HEK293 (cell line): ENCODE measurements around the gene ZC3H18.

Experiments used
- ATF2 ChIP-seq: fragments of 450-650 bp; formaldehyde crosslinking; IDR thresholded peaks from 2 replicates; pipeline ENCODE4 v1.5.1; 2016; ENCODE audit warnings: missing biosample characterization, missing genetic modification characterization, low read depth
- BCL6B ChIP-seq: fragments of 450-650 bp; formaldehyde crosslinking; IDR thresholded peaks from 2 replicates; pipeline ENCODE4 v1.5.1; 2017; ENCODE audit warnings: missing biosample characterization, missing genetic modification characterization
- CTCF ChIP-seq: fragments of 450-650 bp; formaldehyde crosslinking; IDR thresholded peaks from 2 replicates; pipeline ENCODE4 v1.5.1; 2016; ENCODE audit warnings: missing biosample characterization, missing genetic modification characterization
- KLF16 ChIP-seq: fragments of 450-650 bp; formaldehyde crosslinking; IDR thresholded peaks from 2 replicates; pipeline ENCODE4 v1.5.1; 2017; ENCODE audit warnings: missing biosample characterization, missing genetic modification characterization
- KLF8 ChIP-seq: fragments of 450-650 bp; formaldehyde crosslinking; IDR thresholded peaks from 2 replicates; pipeline ENCODE4 v1.5.1; 2016; ENCODE audit warnings: missing biosample characterization, missing genetic modification characterization
- SALL2 ChIP-seq: fragments of 450-650 bp; formaldehyde crosslinking; IDR thresholded peaks from 2 replicates; pipeline ENCODE4 v1.5.0; 2017; ENCODE audit warnings: missing biosample characterization, mild to moderate bottlenecking, missing genetic modification characterization, borderline replicate concordance
- TCF7L2 ChIP-seq: IDR thresholded peaks from 2 replicates; pipeline ENCODE4 v1.6.1; 2011; ENCODE audit warnings: low read depth, mild to moderate bottlenecking, inconsistent platforms, low read length, moderate library complexity, borderline replicate concordance
- YY2 ChIP-seq: fragments of 450-650 bp; formaldehyde crosslinking; IDR thresholded peaks from 2 replicates; pipeline ENCODE4 v1.5.1; 2016; ENCODE audit warnings: missing biosample characterization, missing genetic modification characterization
- ZBTB21 ChIP-seq: fragments of 450-650 bp; formaldehyde crosslinking; IDR thresholded peaks from 2 replicates; pipeline ENCODE4 v1.5.1; 2017; ENCODE audit warnings: missing biosample characterization, missing genetic modification characterization
- ZBTB8A ChIP-seq: fragments of 450-650 bp; formaldehyde crosslinking; IDR thresholded peaks from 2 replicates; pipeline ENCODE4 v1.5.1; 2016; ENCODE audit warnings: missing biosample characterization, missing genetic modification characterization
- ZFP69B ChIP-seq: fragments of 450-650 bp; formaldehyde crosslinking; IDR thresholded peaks from 2 replicates; pipeline ENCODE4 v1.5.1; 2016; ENCODE audit warnings: missing biosample characterization, missing genetic modification characterization
- ZNF157 ChIP-seq: fragments of 450-650 bp; formaldehyde crosslinking; IDR thresholded peaks from 2 replicates; pipeline ENCODE4 v1.5.1; 2016; ENCODE audit warnings: missing biosample characterization, missing genetic modification characterization
- ZNF488 ChIP-seq: fragments of 450-650 bp; formaldehyde crosslinking; IDR thresholded peaks from 2 replicates; pipeline ENCODE4 v1.5.1; 2016; ENCODE audit warnings: missing biosample characterization, missing genetic modification characterization
- ZNF639 ChIP-seq: fragments of 450-650 bp; formaldehyde crosslinking; IDR thresholded peaks from 2 replicates; pipeline ENCODE4 v1.5.1; 2016; ENCODE audit warnings: missing biosample characterization, missing genetic modification characterization
- ZNF654 ChIP-seq: fragments of 450-650 bp; formaldehyde crosslinking; IDR thresholded peaks from 2 replicates; pipeline ENCODE4 v1.5.1; 2016; ENCODE audit warnings: low read depth, missing biosample characterization, missing genetic modification characterization
- ZNF692 ChIP-seq: fragments of 450-650 bp; formaldehyde crosslinking; IDR thresholded peaks from 2 replicates; pipeline ENCODE4 v1.5.1; 2016; ENCODE audit warnings: missing biosample characterization, missing genetic modification characterization
- ZNF701 ChIP-seq: fragments of 450-650 bp; formaldehyde crosslinking; IDR thresholded peaks from 2 replicates; pipeline ENCODE4 v1.5.1; 2016; ENCODE audit warnings: missing biosample characterization, missing genetic modification characterization
- ZNF747 ChIP-seq: fragments of 450-650 bp; formaldehyde crosslinking; IDR thresholded peaks from 2 replicates; pipeline ENCODE4 v1.5.1; 2016; ENCODE audit warnings: missing biosample characterization, missing genetic modification characterization
- ZNF837 ChIP-seq: fragments of 450-650 bp; formaldehyde crosslinking; IDR thresholded peaks from 2 replicates; pipeline ENCODE4 v1.5.1; 2016; ENCODE audit warnings: missing biosample characterization, missing genetic modification characterization
- ZSCAN23 ChIP-seq: fragments of 450-650 bp; formaldehyde crosslinking; IDR thresholded peaks from 2 replicates; pipeline ENCODE4 v1.5.1; 2016; ENCODE audit warnings: missing biosample characterization, missing genetic modification characterization
- ZSCAN30 ChIP-seq: fragments of 450-650 bp; IDR thresholded peaks from 2 replicates; pipeline ENCODE4 v1.5.1; 2018; ENCODE audit warnings: missing biosample characterization, mild to moderate bottlenecking, missing genetic modification characterization, moderate library complexity

Gene ZC3H18

GRCh38 chr16:88527186-88527936 is 42.8 kb upstream of the ZC3H18 start (continued):
- TF ChIP-seq ZNF692 (tag by site-specific recombination) (peak; percentile 93), ZBTB8A (peak; percentile 44; the same call in 1 of the 2 replicates), ZSCAN30 (peak; percentile 69; the same call in 1 of the 2 replicates), YY2 (no peak), ATF2 (tag by site-specific recombination) (no peak), CTCF (tag by site-specific recombination) (peak; percentile 95), ZNF701 (tag by site-specific recombination) (no peak), ZFP69B (tag by site-specific recombination) (peak; percentile 91), ZNF837 (tag by site-specific recombination) (no peak), ZNF488 (no peak), ZBTB21 (tag by site-specific recombination) (no peak), ZNF639 (tag by site-specific recombination) (no peak), SALL2 (tag by site-specific recombination) (no peak), ZNF747 (tag by site-specific recombination) (no peak), KLF8 (no peak), ZSCAN23 (no peak), TCF7L2 (no peak), KLF16 (tag by site-specific recombination) (no peak), BCL6B (peak; percentile 58; the same call in 1 of the 2 replicates), ZNF157 (tag by site-specific recombination) (no peak), ZNF654 (tag by site-specific recombination) (peak; percentile 46)
